OCI-LY7 (cell line): ENCODE measurements around the gene EPHA6. TPM values are rescaled to one million over a fixed set of nuclear protein-coding genes. Genes with fewer than 3 reads are reported as not detected.

Experiments
- BruUV-seq: library from RNA; stranded (reverse); fragments of 400-500 nt; replicated peaks from 2 replicates; lab custom pipeline; 2021; lab: Mats Ljungman, UMichigan
- CTCF ChIA-PET: fragments of 300-600 bp; sonication (Branson Sonifier 250); formaldehyde crosslinking; loops from one replicate; lab custom pipeline; 2022; ENCODE audit warnings: antibody characterized with exemption; ENCODE audit not compliant: unreplicated experiment; lab: Charles Lee
- POLR2A ChIA-PET: fragments of 300-600 bp; sonication (Branson Sonifier 250); formaldehyde crosslinking; loops from one replicate; lab custom pipeline; 2022; ENCODE audit warnings: antibody characterized with exemption; lab: Charles Lee
- DNase-seq: peaks from one replicate; pipeline ENCODE4 v3.0.0-alpha.2; 2015; ENCODE audit warnings: low spot score
- H2AFZ ChIP-seq: fragments of 200-600 bp; sonication (generic), shearing (Covaris generic); 2 replicates; pipeline ENCODE4 v1.6.1; 2014; ENCODE audit warnings: mild to moderate bottlenecking, antibody characterized with exemption, low read length, moderate library complexity
- H3K27ac ChIP-seq: fragments of 200-600 bp; sonication (generic); 2 replicates; pipeline ENCODE4 v1.5.1; 2014; ENCODE audit warnings: mixed run types, low read depth, mild to moderate bottlenecking, moderate library complexity, low read length, inconsistent platforms; ENCODE audit not compliant: poor library complexity, severe bottlenecking
- H3K36me3 ChIP-seq: fragments of 200-600 bp; sonication (generic); 2 replicates; pipeline ENCODE4 v1.6.1; 2014; ENCODE audit warnings: mild to moderate bottlenecking, antibody characterized with exemption, low read length, moderate library complexity, mixed read lengths; ENCODE audit not compliant: insufficient read depth
- H3K4me1 ChIP-seq: fragments of 200-600 bp; sonication (generic); 2 replicates; pipeline ENCODE4 v1.5.1; 2014; ENCODE audit warnings: mild to moderate bottlenecking, low read length; ENCODE audit not compliant: insufficient read depth, poor library complexity, severe bottlenecking
- H3K4me2 ChIP-seq: fragments of 200-600 bp; sonication (generic); 2 replicates; pipeline ENCODE4 v1.6.1; 2014; ENCODE audit warnings: mild to moderate bottlenecking, low read length
- H3K4me3 ChIP-seq: fragments of 200-600 bp; sonication (generic); 2 replicates; pipeline ENCODE4 v1.5.1; 2014; ENCODE audit warnings: mild to moderate bottlenecking, low read depth, low read length; ENCODE audit not compliant: poor library complexity, severe bottlenecking
- H3K79me2 ChIP-seq: fragments of 200-600 bp; sonication (generic); 2 replicates; pipeline ENCODE4 v1.6.1; 2016; ENCODE audit warnings: low read depth, mild to moderate bottlenecking, low read length, moderate library complexity, mixed read lengths; ENCODE audit not compliant: insufficient read depth
- H3K9me2 ChIP-seq: fragments of 200-600 bp; sonication (generic); 2 replicates; pipeline ENCODE4 v1.6.1; 2016; ENCODE audit warnings: mild to moderate bottlenecking, low read length, mixed read lengths; ENCODE audit not compliant: insufficient read depth
- H3K9me3 ChIP-seq: fragments of 200-600 bp; sonication (generic); 2 replicates; pipeline ENCODE4 v1.6.1; 2014; ENCODE audit warnings: mild to moderate bottlenecking, mixed run types, low read length, mixed read lengths
- H4K20me1 ChIP-seq: fragments of 200-600 bp; sonication (generic); 2 replicates; pipeline ENCODE4 v1.6.1; 2014; ENCODE audit warnings: mild to moderate bottlenecking, antibody characterized with exemption, low read length, moderate library complexity, mixed read lengths; ENCODE audit not compliant: insufficient read depth
- EZH2phosphoT487 ChIP-seq: fragments of 200-600 bp; sonication (generic); IDR thresholded peaks from 2 replicates; pipeline ENCODE4 v1.6.1; 2018; ENCODE audit warnings: low read depth, borderline replicate concordance, mild to moderate bottlenecking, mixed run types, antibody characterized with exemption, low read length, moderate library complexity, mixed read lengths
- intact Hi-C: fragments of 100-400 bp; cut with micrococcal nuclease; formaldehyde crosslinking; loops from one replicate; pipeline ENCODE4 v1.10.0; 2022; ENCODE audit not compliant: unreplicated experiment
- total RNA-seq, 2 experiments: library from RNA; depleted of rRNA in 1 of 2; stranded (reverse); fragments of >200 nt in 1 of 2; shearing (Covaris generic) in 1 of 2; gene quantifications; 2 replicates each; pipeline ENCODE4 v1.2.3, GENCODE V29; 2014 to 2022
- TF ChIP-seq, protein P1 (sequence below): fragments of 200-600 bp; sonication (generic); conservative IDR thresholded peaks from 2 replicates; pipeline ENCODE4 v1.5.1; 2014; ENCODE audit warnings: mild to moderate bottlenecking, antibody characterized with exemption, low read length, moderate library complexity, mixed read lengths

EPHA6 gene
- total RNA-seq, 2 experiments from 2014 or later: not detected

DNA sequence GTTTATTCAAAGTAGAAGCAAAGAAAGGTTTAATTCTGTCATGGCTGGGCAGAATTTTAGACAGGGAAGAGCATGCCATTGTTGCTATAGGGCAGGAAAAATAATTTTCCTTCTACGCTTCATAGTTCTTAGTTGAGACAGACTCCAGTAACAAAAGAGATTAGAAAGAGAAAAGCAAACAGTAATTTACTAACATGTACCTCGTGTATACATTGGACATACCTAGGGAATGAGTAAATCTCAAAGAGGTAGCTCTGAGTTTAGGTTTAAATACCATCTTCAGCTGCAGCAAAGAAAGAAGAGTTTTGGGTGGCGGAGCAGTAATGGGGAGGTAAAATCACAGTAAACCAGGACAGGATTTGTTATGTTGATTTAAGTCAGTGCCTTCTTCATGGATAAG, 416.1 kb downstream of the EPHA6 start:
- Histone ChIP-seq H3K4me2 (no peak overlapping the region), H2AFZ (no peak overlapping the region), H3K79me2 (no peaks in the 10 kb centered on the region), H3K36me3 (no peaks in the 10 kb centered on the region), H3K27ac (no peak overlapping the region), H3K4me1 (no peaks in the 10 kb centered on the region), H3K9me3 (no peaks in the 10 kb centered on the region), H3K9me2 (no peaks in the 10 kb centered on the region), H3K4me3 (no peak overlapping the region), H4K20me1 (no peaks in the 10 kb centered on the region)
- POLR2A ChIA-PET: no interaction called here
- no peak for TF ChIP-seq EZH2phosphoT487
- TF ChIP-seq, protein P1, sequence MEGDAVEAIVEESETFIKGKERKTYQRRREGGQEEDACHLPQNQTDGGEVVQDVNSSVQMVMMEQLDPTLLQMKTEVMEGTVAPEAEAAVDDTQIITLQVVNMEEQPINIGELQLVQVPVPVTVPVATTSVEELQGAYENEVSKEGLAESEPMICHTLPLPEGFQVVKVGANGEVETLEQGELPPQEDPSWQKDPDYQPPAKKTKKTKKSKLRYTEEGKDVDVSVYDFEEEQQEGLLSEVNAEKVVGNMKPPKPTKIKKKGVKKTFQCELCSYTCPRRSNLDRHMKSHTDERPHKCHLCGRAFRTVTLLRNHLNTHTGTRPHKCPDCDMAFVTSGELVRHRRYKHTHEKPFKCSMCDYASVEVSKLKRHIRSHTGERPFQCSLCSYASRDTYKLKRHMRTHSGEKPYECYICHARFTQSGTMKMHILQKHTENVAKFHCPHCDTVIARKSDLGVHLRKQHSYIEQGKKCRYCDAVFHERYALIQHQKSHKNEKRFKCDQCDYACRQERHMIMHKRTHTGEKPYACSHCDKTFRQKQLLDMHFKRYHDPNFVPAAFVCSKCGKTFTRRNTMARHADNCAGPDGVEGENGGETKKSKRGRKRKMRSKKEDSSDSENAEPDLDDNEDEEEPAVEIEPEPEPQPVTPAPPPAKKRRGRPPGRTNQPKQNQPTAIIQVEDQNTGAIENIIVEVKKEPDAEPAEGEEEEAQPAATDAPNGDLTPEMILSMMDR: no peak
- no TSS peak for BruUV-seq
- CTCF ChIA-PET: no interaction called here
- no peak for DNase-seq
- intact Hi-C loops: no loop called here

DNA sequence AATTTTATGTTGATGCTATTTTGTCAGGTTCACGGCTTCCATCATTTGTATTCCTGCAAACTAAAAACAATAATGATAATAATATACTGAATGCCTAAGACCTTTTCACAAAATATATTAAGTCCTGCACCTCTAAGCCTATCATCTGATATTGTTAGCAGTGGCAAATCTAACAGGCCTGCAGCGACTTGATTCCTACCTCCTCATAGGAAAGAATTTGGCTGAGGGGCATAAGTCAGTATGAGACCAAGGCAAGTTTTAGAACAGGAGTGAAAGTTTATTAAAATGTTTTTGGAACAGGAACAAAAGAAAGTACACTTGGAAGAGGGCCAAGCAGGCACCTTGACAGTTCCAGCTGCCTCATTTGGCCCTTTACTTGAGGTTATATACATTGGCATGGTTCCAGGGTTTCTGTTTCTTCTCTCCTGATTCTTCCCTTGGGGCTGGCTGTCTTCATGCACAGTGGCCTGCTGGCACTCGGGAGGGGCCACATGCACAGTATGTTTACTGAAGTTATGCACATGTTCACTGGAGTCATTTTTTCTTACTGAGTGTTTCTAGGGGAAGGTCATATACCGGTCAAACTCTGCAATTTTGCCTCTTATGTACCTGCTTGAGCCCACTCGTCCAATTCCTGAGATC, 418.1 kb downstream of the EPHA6 start:
- no peak overlapping the region for H2AFZ ChIP-seq
- H3K79me2 ChIP-seq: no peaks in the 10 kb centered on the region
- no peak overlapping the region for H3K4me3 ChIP-seq
- H3K9me3 ChIP-seq: no peaks in the 10 kb centered on the region
- BruUV-seq: no TSS peak
- H3K4me1 ChIP-seq: no peaks in the 10 kb centered on the region
- H4K20me1 ChIP-seq: no peaks in the 10 kb centered on the region
- no peak for TF ChIP-seq EZH2phosphoT487
- TF ChIP-seq, protein P1: no peak
- no peak overlapping the region for H3K27ac ChIP-seq
- POLR2A ChIA-PET: no interaction called here
- CTCF ChIA-PET: no interaction called here
- H3K9me2 ChIP-seq: no peaks in the 10 kb centered on the region
- intact Hi-C loops: no loop called here
- no peaks in the 10 kb centered on the region for H3K36me3 ChIP-seq
- H3K4me2 ChIP-seq: no peak overlapping the region
- no peak for DNase-seq

DNA sequence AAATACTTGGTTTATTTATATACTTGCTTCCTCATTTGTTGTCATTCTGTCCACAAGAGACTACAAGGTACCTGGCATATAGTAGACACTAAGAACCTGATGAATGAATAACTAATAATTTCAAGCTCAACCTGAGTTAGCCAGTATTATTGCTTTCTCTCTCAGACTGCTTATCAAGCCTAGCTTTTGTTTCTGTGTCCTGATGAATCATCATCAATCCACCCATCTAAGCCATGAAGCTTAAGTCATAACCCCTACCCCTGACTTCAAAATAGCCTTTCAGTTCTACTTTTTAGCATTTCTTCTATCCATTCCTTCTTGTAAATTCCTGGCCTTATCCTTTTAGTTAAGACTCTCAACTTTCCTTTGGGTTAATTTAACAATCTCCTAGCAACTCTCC, 420.8 kb downstream of the EPHA6 start:
- no peak for DNase-seq
- intact Hi-C loops: no loop called here
- H3K4me2 ChIP-seq: no peak overlapping the region
- H2AFZ ChIP-seq: no peak overlapping the region
- BruUV-seq: no TSS peak
- no peaks in the 10 kb centered on the region for H3K9me2 ChIP-seq
- TF ChIP-seq EZH2phosphoT487: no peak
- TF ChIP-seq, protein P1: no peak
- H3K9me3 ChIP-seq: no peaks in the 10 kb centered on the region
- no peak overlapping the region for H3K27ac ChIP-seq
- ChIA-PET POLR2A (no interaction called here), CTCF (no interaction called here)
- H3K4me3 ChIP-seq: no peak overlapping the region
- H3K4me1 ChIP-seq: no peaks in the 10 kb centered on the region
- no peaks in the 10 kb centered on the region for H4K20me1 ChIP-seq
- no peaks in the 10 kb centered on the region for H3K36me3 ChIP-seq
- H3K79me2 ChIP-seq: no peaks in the 10 kb centered on the region
